GM03348 (cell line): ENCODE data around the gene PKD2.

Source experiments
- DNase-seq: peaks from one replicate; pipeline ENCODE4 v3.0.0; 2012; ENCODE audit warnings: low spot score

Gene PKD2

DNA sequence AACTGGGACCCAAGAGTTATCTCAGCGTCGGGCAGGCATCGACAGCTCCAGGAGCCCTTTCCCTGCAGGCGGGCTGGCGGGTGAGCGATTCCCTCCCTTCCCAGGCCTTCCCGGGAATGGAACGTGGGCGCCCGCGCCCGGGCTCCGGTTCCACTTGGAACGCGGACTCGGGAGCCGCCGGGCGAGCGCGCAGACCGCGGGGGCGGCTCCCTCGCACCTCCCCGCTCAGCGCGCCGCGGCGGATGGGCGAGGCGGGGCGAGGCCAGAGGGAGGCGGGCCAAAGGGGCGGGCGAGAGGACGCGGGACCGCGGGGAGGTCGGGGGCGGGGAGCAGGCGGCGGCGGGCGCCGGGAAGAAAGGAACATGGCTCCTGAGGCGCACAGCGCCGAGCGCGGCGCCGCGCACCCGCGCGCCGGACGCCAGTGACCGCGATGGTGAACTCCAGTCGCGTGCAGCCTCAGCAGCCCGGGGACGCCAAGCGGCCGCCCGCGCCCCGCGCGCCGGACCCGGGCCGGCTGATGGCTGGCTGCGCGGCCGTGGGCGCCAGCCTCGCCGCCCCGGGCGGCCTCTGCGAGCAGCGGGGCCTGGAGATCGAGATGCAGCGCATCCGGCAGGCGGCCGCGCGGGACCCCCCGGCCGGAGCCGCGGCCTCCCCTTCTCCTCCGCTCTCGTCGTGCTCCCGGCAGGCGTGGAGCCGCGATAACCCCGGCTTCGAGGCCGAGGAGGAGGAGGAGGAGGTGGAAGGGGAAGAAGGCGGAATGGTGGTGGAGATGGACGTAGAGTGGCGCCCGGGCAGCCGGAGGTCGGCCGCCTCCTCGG lies at the start of gene PKD2:
TSS of gene PKD2 (plus strand) at position 332 of the 818 bp plus-strand sequence. CDS start at position 431, 99 bp downstream.
- DNase-seq, result peak; percentile 97

DNA sequence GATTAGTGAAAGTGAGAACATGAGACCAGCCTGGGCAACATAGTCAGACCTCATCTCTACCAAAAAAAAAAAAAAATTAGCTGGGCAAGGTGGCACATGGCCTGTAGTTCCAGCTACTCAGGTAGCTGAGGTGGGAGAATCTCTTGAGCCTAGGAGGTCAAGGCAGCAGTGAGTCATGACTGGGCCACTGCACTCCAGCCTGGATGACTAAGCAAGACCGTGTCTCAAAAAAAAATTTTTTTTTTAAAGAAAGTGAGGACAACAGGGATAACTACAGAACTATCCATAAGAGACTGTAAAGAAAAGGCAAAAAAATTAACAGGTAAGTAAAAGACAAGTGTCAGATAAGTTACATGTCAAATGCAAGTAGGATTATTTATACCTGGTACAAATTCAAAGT lies 45.4 kb upstream of the PKD2 start:
- DNase-seq, result no peak

DNA sequence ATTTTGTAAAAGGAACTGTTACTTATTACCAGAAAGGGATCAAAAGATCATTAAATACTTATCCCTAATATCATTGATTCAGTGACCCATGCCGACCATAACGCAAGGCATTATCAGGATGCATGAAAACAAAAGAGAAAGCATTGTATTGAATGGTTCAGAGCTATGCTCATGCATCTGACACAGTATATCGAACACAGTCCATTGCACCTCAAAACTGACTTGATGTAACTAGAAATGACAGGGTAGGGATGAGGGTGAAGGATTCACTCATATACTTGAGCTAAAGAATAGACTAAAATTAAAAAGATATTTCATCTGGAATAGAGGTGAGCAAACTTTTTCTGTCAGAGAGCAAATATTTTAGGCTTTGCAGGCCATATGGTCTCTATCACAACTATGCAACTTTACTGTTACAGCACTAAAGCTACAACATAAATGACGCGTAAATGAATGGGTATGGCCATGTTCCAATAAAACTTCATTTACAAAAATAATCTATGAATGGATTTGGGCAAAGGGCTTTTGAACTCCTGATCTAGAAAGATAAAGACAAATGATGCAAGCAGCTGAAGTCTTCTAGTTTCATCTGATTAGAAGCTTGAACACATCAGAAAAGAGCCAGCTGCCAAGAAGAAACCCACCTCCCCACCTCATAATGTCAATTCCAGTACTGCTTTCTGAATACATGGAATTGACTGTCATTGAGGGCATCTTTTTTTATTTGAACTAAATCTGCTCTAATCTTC lies 44.9 kb upstream of the PKD2 start:
- DNase-seq, result no peak

- no peak for DNase-seq
Measured at GRCh38 chr4:87965501-87965975, 41.9 kb upstream of the PKD2 start.

DNA sequence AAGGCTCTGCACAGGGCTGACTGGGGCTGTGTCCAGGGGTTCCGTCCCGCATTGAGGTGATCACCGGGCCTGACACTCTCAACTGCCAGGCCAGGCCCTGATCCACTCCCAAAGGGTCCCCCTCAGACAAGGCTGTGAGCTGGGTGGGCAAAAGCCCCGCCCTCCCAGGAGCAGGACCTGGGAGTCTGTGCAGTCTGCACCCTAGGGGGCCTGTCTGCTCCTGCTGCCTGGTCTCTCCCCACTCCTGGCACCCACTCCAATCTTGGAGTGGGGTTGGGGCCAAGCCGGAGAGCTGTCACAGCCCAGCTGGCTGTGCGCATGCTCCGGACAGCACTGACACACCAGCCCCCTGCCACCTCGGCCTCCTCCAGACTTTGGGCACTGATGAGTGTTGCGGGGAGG lies 41.3 kb upstream of the PKD2 start:
- no peak for DNase-seq

DNA sequence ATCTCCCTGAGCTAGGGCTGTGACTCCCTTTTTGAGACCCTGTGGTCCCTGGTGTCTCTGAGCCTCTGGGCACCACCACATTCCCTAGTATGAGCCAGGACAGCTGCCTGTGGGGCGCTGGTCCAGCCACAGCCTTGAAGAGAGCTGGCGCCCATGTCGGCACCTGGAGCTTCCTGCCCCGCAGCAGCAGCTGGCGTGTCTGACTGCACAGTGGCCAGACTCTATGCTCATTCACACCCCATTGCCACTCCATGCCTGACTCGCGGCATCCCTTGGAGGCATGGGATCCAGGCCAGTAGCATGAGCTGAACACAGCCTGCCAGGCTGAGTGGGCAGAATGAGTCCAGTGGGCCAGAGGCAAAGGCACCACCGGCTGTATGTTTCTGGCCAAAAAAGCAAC lies 40.2 kb upstream of the PKD2 start:
- no peak for DNase-seq

GRCh38 chr4:87970121-87970520 lies 37.3 kb upstream of the PKD2 start:
- DNase-seq, result no peak

GRCh38 chr4:87971866-87972265 lies 35.6 kb upstream of the PKD2 start:
- no peak for DNase-seq

- DNase-seq, result peak; percentile 71
Measured at GRCh38 chr4:87973283-87974169, 33.9 kb upstream of the PKD2 start.

DNA sequence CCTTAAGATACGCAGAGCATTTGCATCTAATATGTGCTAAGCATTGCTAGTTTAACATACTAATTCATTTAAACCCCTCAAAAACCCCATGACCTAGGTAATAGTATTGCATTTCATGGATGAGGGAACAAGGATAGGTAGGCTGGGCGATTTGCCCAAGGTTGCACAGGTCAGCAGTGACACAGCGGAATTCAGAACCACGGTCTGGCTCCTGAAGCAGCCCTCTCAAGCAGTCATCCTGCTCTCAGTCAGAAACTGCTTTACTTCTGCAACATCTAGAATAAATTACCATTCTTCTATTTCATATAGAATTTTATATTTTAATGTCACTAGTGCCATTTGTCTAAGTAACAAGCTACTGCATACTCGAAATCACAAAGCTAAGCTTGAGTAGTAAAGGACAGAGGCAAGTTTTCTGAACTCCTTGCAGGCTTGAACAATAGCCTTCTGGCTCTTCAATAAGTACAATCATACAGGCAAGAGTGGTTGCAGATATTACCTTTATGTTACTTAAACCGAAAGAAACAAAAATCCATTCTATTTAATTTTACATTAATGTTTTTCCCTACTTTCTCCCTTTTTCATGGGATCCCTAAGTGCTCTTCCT lies 32.5 kb upstream of the PKD2 start:
- DNase-seq, result no peak

DNA sequence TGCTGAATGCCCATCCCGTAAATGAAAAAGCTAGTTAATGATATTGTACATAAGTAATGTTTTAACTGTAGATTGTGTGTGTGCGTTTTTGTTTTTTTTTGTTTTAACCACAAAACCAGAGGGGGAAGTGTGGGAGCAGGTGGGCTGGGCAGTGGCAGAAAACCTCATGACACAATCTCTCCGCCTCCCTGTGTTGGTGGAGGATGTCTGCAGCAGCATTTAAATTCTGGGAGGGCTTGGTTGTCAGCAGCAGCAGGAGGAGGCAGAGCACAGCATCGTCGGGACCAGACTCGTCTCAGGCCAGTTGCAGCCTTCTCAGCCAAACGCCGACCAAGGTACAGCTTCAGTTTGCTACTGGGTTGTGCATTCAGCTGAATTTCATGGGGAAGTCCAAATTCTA lies 32.0 kb upstream of the PKD2 start, which contains the start of gene SPP1:
TSS of gene SPP1 (plus strand) at position 249 of the 400 bp plus-strand sequence. CDS start 1,182 bp downstream, outside the sequence.
- peak; percentile 27 for DNase-seq

GRCh38 chr4:87977521-87978278 lies 29.7 kb upstream of the PKD2 start:
- no peak for DNase-seq

DNA sequence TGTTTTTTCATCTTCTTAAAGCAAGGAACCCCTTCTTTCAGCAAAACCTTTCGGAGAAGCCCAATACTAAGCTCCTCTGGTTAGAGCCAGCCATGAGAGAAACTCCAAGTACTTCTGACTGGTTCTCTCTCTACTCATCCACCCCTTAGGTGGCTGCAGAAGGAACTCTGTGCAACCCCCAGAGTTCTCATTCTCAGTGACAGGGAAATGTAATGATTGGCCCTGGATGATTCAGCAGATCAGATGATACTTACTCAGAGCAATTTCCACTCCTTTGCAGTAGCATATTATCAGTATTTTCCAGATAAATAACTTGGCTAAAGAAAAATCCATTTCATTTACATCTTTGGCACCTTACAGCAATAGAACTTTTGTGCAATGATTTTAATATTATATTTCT lies 28.8 kb upstream of the PKD2 start:
- peak; percentile 15 for DNase-seq

GRCh38 chr4:87979810-87980209 lies 27.6 kb upstream of the PKD2 start:
- no peak for DNase-seq

DNA sequence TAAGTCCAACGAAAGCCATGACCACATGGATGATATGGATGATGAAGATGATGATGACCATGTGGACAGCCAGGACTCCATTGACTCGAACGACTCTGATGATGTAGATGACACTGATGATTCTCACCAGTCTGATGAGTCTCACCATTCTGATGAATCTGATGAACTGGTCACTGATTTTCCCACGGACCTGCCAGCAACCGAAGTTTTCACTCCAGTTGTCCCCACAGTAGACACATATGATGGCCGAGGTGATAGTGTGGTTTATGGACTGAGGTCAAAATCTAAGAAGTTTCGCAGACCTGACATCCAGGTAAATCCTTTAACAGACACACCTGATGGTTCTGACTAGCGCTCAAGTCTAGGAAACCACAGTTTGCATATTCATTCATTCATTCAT lies 25.9 kb upstream of the PKD2 start:
- DNase-seq, result no peak

DNA sequence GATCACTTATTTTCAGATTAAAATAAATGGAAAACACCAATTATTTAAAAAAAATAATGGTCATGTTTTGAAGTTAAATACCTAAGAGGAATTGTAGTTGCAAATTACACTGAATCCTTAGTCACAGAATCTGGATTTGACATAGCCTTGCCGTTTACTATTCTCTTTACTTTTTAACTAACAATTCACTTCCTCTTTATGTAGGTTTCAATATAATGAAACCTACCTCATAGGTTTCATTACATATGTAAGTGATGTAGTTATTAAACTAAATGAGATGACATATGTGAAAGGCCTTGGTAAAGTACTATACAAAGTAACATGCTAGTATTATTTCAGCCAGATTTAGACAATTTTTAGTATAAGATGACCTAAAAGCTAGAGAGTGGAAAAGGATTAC lies 25.4 kb upstream of the PKD2 start:
- no peak for DNase-seq

DNA sequence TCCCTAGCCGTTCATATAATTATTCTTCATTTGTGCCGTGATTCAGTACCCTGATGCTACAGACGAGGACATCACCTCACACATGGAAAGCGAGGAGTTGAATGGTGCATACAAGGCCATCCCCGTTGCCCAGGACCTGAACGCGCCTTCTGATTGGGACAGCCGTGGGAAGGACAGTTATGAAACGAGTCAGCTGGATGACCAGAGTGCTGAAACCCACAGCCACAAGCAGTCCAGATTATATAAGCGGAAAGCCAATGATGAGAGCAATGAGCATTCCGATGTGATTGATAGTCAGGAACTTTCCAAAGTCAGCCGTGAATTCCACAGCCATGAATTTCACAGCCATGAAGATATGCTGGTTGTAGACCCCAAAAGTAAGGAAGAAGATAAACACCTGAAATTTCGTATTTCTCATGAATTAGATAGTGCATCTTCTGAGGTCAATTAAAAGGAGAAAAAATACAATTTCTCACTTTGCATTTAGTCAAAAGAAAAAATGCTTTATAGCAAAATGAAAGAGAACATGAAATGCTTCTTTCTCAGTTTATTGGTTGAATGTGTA lies 24.9 kb upstream of the PKD2 start:
- DNase-seq, result no peak

DNA sequence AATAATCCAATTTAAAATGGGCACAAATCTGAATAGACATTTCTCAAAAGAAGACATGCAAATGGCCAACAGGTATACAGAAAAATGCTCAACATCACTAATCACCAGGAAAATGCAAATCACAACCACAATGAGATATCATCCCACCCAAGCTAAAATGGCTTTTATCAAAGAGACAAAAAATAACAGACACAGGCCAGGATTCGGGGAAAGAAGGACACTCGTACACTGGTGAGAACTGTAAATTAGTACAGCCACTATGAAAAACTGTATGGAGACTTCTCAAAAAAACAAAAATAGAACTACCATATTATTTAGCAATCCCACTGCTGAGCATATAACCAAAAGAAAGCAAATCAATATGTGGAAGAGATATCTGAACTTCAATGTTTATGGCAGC lies 23.4 kb upstream of the PKD2 start:
- no peak for DNase-seq

- peak; percentile 64 for DNase-seq
Measured at GRCh38 chr4:87985097-87985886, 22.1 kb upstream of the PKD2 start.

DNA sequence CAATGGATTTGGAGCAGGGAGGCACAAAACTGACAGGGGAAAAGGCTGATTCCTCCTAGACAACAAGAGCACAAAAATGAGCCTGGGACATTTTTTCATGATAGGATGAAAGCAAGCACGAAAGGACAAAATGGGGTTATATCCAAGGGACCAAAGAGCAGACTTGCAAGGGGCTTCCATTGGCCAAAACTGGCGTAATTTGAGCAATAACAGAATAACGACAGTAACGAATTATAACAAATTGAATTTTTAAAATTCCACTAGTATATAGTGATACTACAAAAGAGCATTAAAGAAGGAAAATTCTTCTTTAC lies 21.6 kb upstream of the PKD2 start:
- DNase-seq, result no peak
